SH-SY5Y (cell line): ENCODE data around the gene SLC7A14.

Experiments
- GATA2 ChIP-seq: IDR thresholded peaks from 2 replicates; pipeline ENCODE4 v1.6.1; 2011; ENCODE audit warnings: mild to moderate bottlenecking, low read depth, low read length
- GATA3 ChIP-seq: IDR thresholded peaks from 2 replicates; pipeline ENCODE4 v1.6.1; 2011; ENCODE audit warnings: low read depth, mild to moderate bottlenecking, low read length, moderate library complexity

- TF ChIP-seq GATA2 (no peak), GATA3 (no peak)
Measured at GRCh38 chr3:170531054-170531453, 54.8 kb downstream of the SLC7A14 start.
